H9 (cell line): ENCODE data around the gene FAM53A. TPM values are rescaled to one million over a fixed set of nuclear protein-coding genes. Genes with fewer than 3 reads are reported as not detected.

Source experiments
- DNase-seq: peaks from one replicate; pipeline ENCODE4 v3.0.0-alpha.2; 2017
- H2AFZ ChIP-seq: one replicate; pipeline ENCODE4 v1.6.1; 2013; ENCODE audit warnings: mild to moderate bottlenecking, low read length, control low read depth, moderate library complexity
- H2AK5ac ChIP-seq: 2 replicates; pipeline ENCODE4 v1.6.1; 2013; ENCODE audit warnings: low read length, control low read depth, mixed read lengths; ENCODE audit not compliant: insufficient read length
- H2BK120ac ChIP-seq: one replicate; pipeline ENCODE4 v1.6.1; 2013; ENCODE audit warnings: low read depth, mild to moderate bottlenecking, low read length, control low read depth, inconsistent platforms; ENCODE audit not compliant: poor library complexity, severe bottlenecking
- H2BK12ac ChIP-seq: 2 replicates; pipeline ENCODE4 v1.6.1; 2013; ENCODE audit warnings: low read length, control low read depth, mixed read lengths, low read depth; ENCODE audit not compliant: insufficient read length
- H2BK15ac ChIP-seq: 2 replicates; pipeline ENCODE4 v1.6.1; 2013; ENCODE audit warnings: low read depth, low read length, control low read depth
- H2BK20ac ChIP-seq: one replicate; pipeline ENCODE4 v1.6.1; 2013; ENCODE audit warnings: low read depth, mild to moderate bottlenecking, low read length, control low read depth, inconsistent platforms; ENCODE audit not compliant: poor library complexity, severe bottlenecking
- H2BK5ac ChIP-seq: 2 replicates; pipeline ENCODE4 v1.6.1; 2013; ENCODE audit warnings: low read length, control low read depth, mixed read lengths; ENCODE audit not compliant: insufficient read length
- H3K14ac ChIP-seq: 2 replicates; pipeline ENCODE4 v1.6.1; 2013; ENCODE audit warnings: low read length, control low read depth; ENCODE audit not compliant: insufficient read depth
- H3K18ac ChIP-seq: 2 replicates; pipeline ENCODE4 v1.6.1; 2013; ENCODE audit warnings: low read depth, mild to moderate bottlenecking, mixed read lengths, low read length, control low read depth; ENCODE audit not compliant: insufficient read length
- H3K23ac ChIP-seq: 2 replicates; pipeline ENCODE4 v1.6.1; 2013; ENCODE audit warnings: low read length, control low read depth, mixed read lengths, low read depth; ENCODE audit not compliant: insufficient read length
- H3K23me2 ChIP-seq: 2 replicates; pipeline ENCODE4 v1.6.1; 2013; ENCODE audit warnings: low read depth, mild to moderate bottlenecking, mixed read lengths, low read length, control low read depth; ENCODE audit not compliant: insufficient read length, poor library complexity, severe bottlenecking
- H3K27ac ChIP-seq: 2 replicates; pipeline ENCODE4 v1.5.1; 2013; ENCODE audit warnings: low read length, control low read depth, mixed read lengths, low read depth; ENCODE audit not compliant: insufficient read length
- H3K27me3 ChIP-seq: 2 replicates; pipeline ENCODE4 v1.6.1; 2013; ENCODE audit warnings: low read length, control low read depth, inconsistent platforms; ENCODE audit not compliant: insufficient read depth
- H3K4ac ChIP-seq: 2 replicates; pipeline ENCODE4 v1.6.1; 2013; ENCODE audit warnings: low read depth, mild to moderate bottlenecking, control low read depth, inconsistent platforms, low read length, moderate library complexity
- H3K4me1 ChIP-seq: 2 replicates; pipeline ENCODE4 v1.6.1; 2013; ENCODE audit warnings: low read length, control low read depth, inconsistent platforms; ENCODE audit not compliant: insufficient read depth
- H3K4me2 ChIP-seq: 2 replicates; pipeline ENCODE4 v1.6.1; 2013; ENCODE audit warnings: low read length, control low read depth, mixed read lengths; ENCODE audit not compliant: insufficient read length, insufficient read depth
- H3K56ac ChIP-seq: 2 replicates; pipeline ENCODE4 v1.6.1; 2013; ENCODE audit warnings: low read depth, mild to moderate bottlenecking, mixed read lengths, low read length, control low read depth; ENCODE audit not compliant: insufficient read length
- H3K79me1 ChIP-seq: 2 replicates; pipeline ENCODE4 v1.6.1; 2013; ENCODE audit warnings: low read depth, mild to moderate bottlenecking, moderate library complexity, low read length, control low read depth, inconsistent platforms; ENCODE audit not compliant: insufficient read depth, poor library complexity, severe bottlenecking
- H3K79me2 ChIP-seq: 2 replicates; pipeline ENCODE4 v1.6.1; 2013; ENCODE audit warnings: low read length, control low read depth, inconsistent platforms; ENCODE audit not compliant: insufficient read depth
- H3K9ac ChIP-seq: 2 replicates; pipeline ENCODE4 v1.6.1; 2013; ENCODE audit warnings: low read length, control low read depth, mixed read lengths; ENCODE audit not compliant: insufficient read length; ENCODE audit errors: extremely low read depth
- H3K9me3 ChIP-seq: one replicate; pipeline ENCODE4 v1.6.1; 2013; ENCODE audit warnings: low read depth, low read length, inconsistent platforms; ENCODE audit not compliant: control insufficient read depth
- H3T11ph ChIP-seq: one replicate; pipeline ENCODE4 v1.6.1; 2013; ENCODE audit warnings: mild to moderate bottlenecking, low read length, control low read depth, inconsistent platforms
- H4K20me1 ChIP-seq: one replicate; pipeline ENCODE4 v1.6.1; 2013; ENCODE audit not compliant: control insufficient read depth, insufficient read length, insufficient read depth
- H4K5ac ChIP-seq: 2 replicates; pipeline ENCODE4 v1.6.1; 2013; ENCODE audit warnings: low read depth, mild to moderate bottlenecking, mixed read lengths, low read length, control low read depth; ENCODE audit not compliant: insufficient read length
- H4K8ac ChIP-seq: replicated peaks from 2 replicates; pipeline ENCODE4 v1.6.1; 2013; ENCODE audit warnings: low read length, control low read depth, mixed read lengths, low read depth; ENCODE audit not compliant: insufficient read length
- H4K91ac ChIP-seq: 2 replicates; pipeline ENCODE4 v1.6.1; 2013; ENCODE audit warnings: low read depth, mild to moderate bottlenecking, moderate library complexity, mixed read lengths, low read length, control low read depth; ENCODE audit not compliant: insufficient read length
- H3K27ac Mint-ChIP-seq, 3 experiments: 2 replicates in 2 of 3; 3 replicates in 1 of 3; pipeline ENCODE4 v1.8.0; 2020 to 2021; ENCODE audit warnings: mixed read lengths in 3 of 3, mild to moderate bottlenecking in 1 of 3, moderate library complexity in 1 of 3
- H3K27me3 Mint-ChIP-seq: 2 replicates; pipeline ENCODE4 v1.8.0; 2021; ENCODE audit warnings: low read depth, mild to moderate bottlenecking, moderate library complexity, mixed read lengths
- H3K36me3 Mint-ChIP-seq, 3 experiments: 2 replicates in 2 of 3; 3 replicates in 1 of 3; pipeline ENCODE4 v1.8.0; 2020 to 2021; ENCODE audit warnings: low read depth in 3 of 3, mixed read lengths in 3 of 3; ENCODE audit not compliant: insufficient read depth in 1 of 3
- H3K4me1 Mint-ChIP-seq, 2 experiments: 2 replicates each; pipeline ENCODE4 v1.8.0; 2020; ENCODE audit warnings: mixed read lengths in 2 of 2
- H3K4me3 Mint-ChIP-seq, 2 experiments: 2 replicates in 1 of 2; 3 replicates in 1 of 2; pipeline ENCODE4 v1.8.0; 2020 to 2021; ENCODE audit warnings: mild to moderate bottlenecking in 2 of 2, mixed read lengths in 2 of 2, moderate library complexity in 1 of 2
- H3K9me3 Mint-ChIP-seq, 2 experiments: 2 replicates in 1 of 2; 3 replicates in 1 of 2; pipeline ENCODE4 v1.8.0; 2020; ENCODE audit warnings: mild to moderate bottlenecking in 2 of 2, mixed read lengths in 2 of 2, moderate library complexity in 1 of 2
- CTCF ChIP-seq: fragments of 200-600 bp; sonication (generic); conservative IDR thresholded peaks from 3 replicates; pipeline ENCODE4 v1.8.0; 2021; ENCODE audit warnings: antibody characterized with exemption, mild to moderate bottlenecking
- WGBS: extraction: QIAGEN DNeasy Blood & Tissue Kit; methylation state at CpG from one replicate; pipeline ENCODE4 v1.1.7; 2013; ENCODE audit warnings: missing lambda C conversion rate, low lambda C conversion rate, mixed read lengths; ENCODE audit not compliant: insufficient read length; ENCODE audit errors: extremely low coverage; 5-methylcytosine and 5-hydroxymethylcytosine counted together
- total RNA-seq: library from RNA; stranded (reverse); gene quantifications from 2 replicates; pipeline ENCODE4 v1.2.1, GENCODE V29; 2021

Gene FAM53A
- total RNA-seq, 1 experiment from 2014 or later, result 2.4 TPM

GRCh38 chr4:1631136-1631535 is 53.0 kb downstream of the FAM53A start:
- H2AK5ac ChIP-seq, result no peak overlapping the region

More at GRCh38 chr4:1631136-1631535, 53.0 kb downstream of the FAM53A start:
- no peak overlapping the region for H3K18ac ChIP-seq
- Mint-ChIP-seq H3K4me1 (no peaks in the 10 kb centered on the region), H3K27ac (no peak overlapping the region), H3K4me3 (no peak overlapping the region), H3K9me3 (peaks cover 0 to under 1% of the 10 kb centered on the region in 2 experiments; a peak in 2 of 5 replicates), H3K36me3 (no peaks in the 10 kb centered on the region; a peak in 1 of 7 replicates), H3K27me3 (peaks cover 5% of the 10 kb centered on the region)
- no peak overlapping the region for H4K91ac ChIP-seq
- no peak overlapping the region for H3K4me2 ChIP-seq
- no peak overlapping the region for H3K14ac ChIP-seq
- no peak overlapping the region for H2BK20ac ChIP-seq
- no peaks in the 10 kb centered on the region for H3K23me2 ChIP-seq
- no peaks in the 10 kb centered on the region for H3K79me2 ChIP-seq
- no peak overlapping the region for H3K4ac ChIP-seq
- H3K27me3 ChIP-seq, result no peaks in the 10 kb centered on the region
- H3K4me1 ChIP-seq, result no peaks in the 10 kb centered on the region
- no peak overlapping the region for H3T11ph ChIP-seq
- H3K23ac ChIP-seq, result no peak overlapping the region
- H2AFZ ChIP-seq, result no peak overlapping the region
- no CpG with 5 or more reads among the region's 9 CpGs for WGBS
- DNase-seq, result no peak
- no peak overlapping the region for H3K56ac ChIP-seq
- no peak overlapping the region for H4K8ac ChIP-seq
- H4K5ac ChIP-seq, result no peak overlapping the region
- H3K27ac ChIP-seq, result no peak overlapping the region
- H3K79me1 ChIP-seq, result no peaks in the 10 kb centered on the region
- H4K20me1 ChIP-seq, result no peaks in the 10 kb centered on the region
- TF ChIP-seq CTCF, result no peak
- no peak overlapping the region for H2BK120ac ChIP-seq
- H3K9ac ChIP-seq, result no peak overlapping the region
- H2BK15ac ChIP-seq, result no peak overlapping the region
- no peak overlapping the region for H2BK5ac ChIP-seq
- no peaks in the 10 kb centered on the region for H3K9me3 ChIP-seq
- no peak overlapping the region for H2BK12ac ChIP-seq
